Measurements from ENCODE around the gene SS18L1. TPM values are rescaled to one million over a fixed set of nuclear protein-coding genes. Genes with fewer than 3 reads are reported as not detected.

The SS18L1 gene
- total and polyA plus RNA-seq, 2 donors (not counting 1 experiment from before 2014, with no cell fraction given) = 4.7 to 7.4 TPM

- no peaks in the 10 kb centered on the region for H3K9me3 ChIP-seq (ENCODE audit: control insufficient read depth, insufficient read depth, low read depth, low read length)
- H2AFZ ChIP-seq (ENCODE audit: low read length) = no peak overlapping the region
- H3K9ac ChIP-seq (ENCODE audit: insufficient read depth, low read length) = no peak overlapping the region
- peaks cover 26% of the 10 kb centered on the region for H3K36me3 ChIP-seq (ENCODE audit: control insufficient read depth, insufficient read depth, low read length)
- no peaks in the 10 kb centered on the region for H3K27me3 ChIP-seq (ENCODE audit: control insufficient read depth, insufficient read depth, low read length)
- H4K20me1 ChIP-seq (ENCODE audit: control insufficient read depth, extremely low read depth, insufficient read depth, low read length) = peaks cover 2% of the 10 kb centered on the region
- TF ChIP-seq CTCF (conservative IDR thresholded peaks at IDR 0.05 in 1 of 2, IDR thresholded peaks at IDR 0.05 in 1 of 2; ENCODE audit: low read depth in 1 of 2, low read length in 2 of 2) (no peak), EZH2 (IDR thresholded peaks at IDR 0.05; ENCODE audit: low read length, missing control alignments) (no peak)
- no peak overlapping the region for H3K4me3 ChIP-seq (replicated peaks in 1 of 4; ENCODE audit: control extremely low read depth in 1 of 4, insufficient read depth in 1 of 4, low read depth in 3 of 4, low read length in 4 of 4)
- peaks cover 46% of the 10 kb centered on the region for H3K79me2 ChIP-seq (ENCODE audit: control insufficient read depth, insufficient read depth, low read length)
- no peak for DNase-seq (ENCODE audit: low read depth in 2 of 2)
- H3K4me2 ChIP-seq (ENCODE audit: extremely low read depth, insufficient read depth, low read length) = no peak overlapping the region
- H3K4me1 ChIP-seq (ENCODE audit: control insufficient read depth, extremely low read depth, insufficient read depth, low read length) = peaks cover 6% of the 10 kb centered on the region
- H3K27ac ChIP-seq (ENCODE audit: insufficient read depth, low read length) = no peak overlapping the region
Observed at GRCh38 chr20:62138204-62138543, 5.4 kb upstream of the SS18L1 start.

- no peak overlapping the region for H3K4me2 ChIP-seq (ENCODE audit: extremely low read depth, insufficient read depth, low read length)
- no peak overlapping the region for H3K4me3 ChIP-seq (replicated peaks in 1 of 4; ENCODE audit: control extremely low read depth in 1 of 4, insufficient read depth in 1 of 4, low read depth in 3 of 4, low read length in 4 of 4)
- peaks cover 25% of the 10 kb centered on the region for H3K36me3 ChIP-seq (ENCODE audit: control insufficient read depth, insufficient read depth, low read length)
- no peak overlapping the region for H2AFZ ChIP-seq (ENCODE audit: low read length)
- no peak overlapping the region for H3K9ac ChIP-seq (ENCODE audit: insufficient read depth, low read length)
- no peaks in the 10 kb centered on the region for H3K27me3 ChIP-seq (ENCODE audit: control insufficient read depth, insufficient read depth, low read length)
- peaks cover 6% of the 10 kb centered on the region for H3K4me1 ChIP-seq (ENCODE audit: control insufficient read depth, extremely low read depth, insufficient read depth, low read length)
- no peak overlapping the region for H3K27ac ChIP-seq (ENCODE audit: insufficient read depth, low read length)
- H3K9me3 ChIP-seq (ENCODE audit: control insufficient read depth, insufficient read depth, low read depth, low read length) = no peaks in the 10 kb centered on the region
- TF ChIP-seq CTCF (conservative IDR thresholded peaks at IDR 0.05 in 1 of 2, IDR thresholded peaks at IDR 0.05 in 1 of 2; ENCODE audit: low read depth in 1 of 2, low read length in 2 of 2) (no peak), EZH2 (IDR thresholded peaks at IDR 0.05; ENCODE audit: low read length, missing control alignments) (no peak)
- H4K20me1 ChIP-seq (ENCODE audit: control insufficient read depth, extremely low read depth, insufficient read depth, low read length) = peaks cover 2% of the 10 kb centered on the region
- DNase-seq (ENCODE audit: low read depth in 2 of 2) = no peak
- H3K79me2 ChIP-seq (ENCODE audit: control insufficient read depth, insufficient read depth, low read length) = peaks cover 46% of the 10 kb centered on the region
Observed at GRCh38 chr20:62138912-62139311, 4.7 kb upstream of the SS18L1 start.

- Histone ChIP-seq H3K4me3 (replicated peaks in 1 of 4; ENCODE audit: control extremely low read depth in 1 of 4, insufficient read depth in 1 of 4, low read depth in 3 of 4, low read length in 4 of 4) (no peak overlapping the region), H3K79me2 (ENCODE audit: control insufficient read depth, insufficient read depth, low read length) (peaks cover 51% of the 10 kb centered on the region)
Observed at GRCh38 chr20:62139636-62140035, 3.9 kb upstream of the SS18L1 start.

More at GRCh38 chr20:62139636-62140035, 3.9 kb upstream of the SS18L1 start:
- no peak overlapping the region for H3K4me2 ChIP-seq (ENCODE audit: extremely low read depth, insufficient read depth, low read length)
- DNase-seq (ENCODE audit: low read depth in 2 of 2) = no peak
- H3K27ac ChIP-seq (ENCODE audit: insufficient read depth, low read length) = no peak overlapping the region
- peaks cover 25% of the 10 kb centered on the region for H3K36me3 ChIP-seq (ENCODE audit: control insufficient read depth, insufficient read depth, low read length)
- TF ChIP-seq CTCF (conservative IDR thresholded peaks at IDR 0.05 in 1 of 2, IDR thresholded peaks at IDR 0.05 in 1 of 2; ENCODE audit: low read depth in 1 of 2, low read length in 2 of 2) = no peak
- no peak for TF ChIP-seq EZH2 (IDR thresholded peaks at IDR 0.05; ENCODE audit: low read length, missing control alignments)
- H3K9ac ChIP-seq (ENCODE audit: insufficient read depth, low read length) = no peak overlapping the region
- no peaks in the 10 kb centered on the region for H3K27me3 ChIP-seq (ENCODE audit: control insufficient read depth, insufficient read depth, low read length)
- H4K20me1 ChIP-seq (ENCODE audit: control insufficient read depth, extremely low read depth, insufficient read depth, low read length) = peaks cover 2% of the 10 kb centered on the region
- no peaks in the 10 kb centered on the region for H3K9me3 ChIP-seq (ENCODE audit: control insufficient read depth, insufficient read depth, low read depth, low read length)
- H2AFZ ChIP-seq (ENCODE audit: low read length) = no peak overlapping the region
- H3K4me1 ChIP-seq (ENCODE audit: control insufficient read depth, extremely low read depth, insufficient read depth, low read length) = peaks cover 6% of the 10 kb centered on the region

All from fibroblast of lung (primary cell).